AG04449 (cell line): Measurements from ENCODE around the gene EDC4.

Source experiments
- CTCF ChIA-PET: fragments of 350-600 bp; formaldehyde crosslinking; extraction: SDS; loops from one replicate; lab custom pipeline; 2021; ENCODE audit warnings: antibody characterized with exemption; lab: Yijun Ruan, JAX
- POLR2A ChIA-PET: fragments of 400-600, 350-600 bp; formaldehyde crosslinking; extraction: SDS; loops from one replicate; lab custom pipeline; 2020; ENCODE audit warnings: antibody characterized with exemption, inconsistent platforms; lab: Yijun Ruan, JAX
- DNase-seq: peaks from one replicate; pipeline ENCODE4 v3.0.0-alpha.2; 2010; ENCODE audit warnings: low read depth, low spot score
- H3K4me3 ChIP-seq: 2 replicates; pipeline ENCODE4 v1.5.1; 2011; ENCODE audit warnings: low read depth, mild to moderate bottlenecking, control low read depth, low read length
- TF ChIP-seq, protein P1 (sequence below): IDR thresholded peaks from one replicate; pipeline ENCODE4 v1.5.1; 2011; ENCODE audit warnings: mild to moderate bottlenecking, moderate library complexity, low read length, control low read depth, inconsistent platforms; ENCODE audit not compliant: insufficient read depth; ENCODE audit errors: missing control alignments

The EDC4 gene, protein sequence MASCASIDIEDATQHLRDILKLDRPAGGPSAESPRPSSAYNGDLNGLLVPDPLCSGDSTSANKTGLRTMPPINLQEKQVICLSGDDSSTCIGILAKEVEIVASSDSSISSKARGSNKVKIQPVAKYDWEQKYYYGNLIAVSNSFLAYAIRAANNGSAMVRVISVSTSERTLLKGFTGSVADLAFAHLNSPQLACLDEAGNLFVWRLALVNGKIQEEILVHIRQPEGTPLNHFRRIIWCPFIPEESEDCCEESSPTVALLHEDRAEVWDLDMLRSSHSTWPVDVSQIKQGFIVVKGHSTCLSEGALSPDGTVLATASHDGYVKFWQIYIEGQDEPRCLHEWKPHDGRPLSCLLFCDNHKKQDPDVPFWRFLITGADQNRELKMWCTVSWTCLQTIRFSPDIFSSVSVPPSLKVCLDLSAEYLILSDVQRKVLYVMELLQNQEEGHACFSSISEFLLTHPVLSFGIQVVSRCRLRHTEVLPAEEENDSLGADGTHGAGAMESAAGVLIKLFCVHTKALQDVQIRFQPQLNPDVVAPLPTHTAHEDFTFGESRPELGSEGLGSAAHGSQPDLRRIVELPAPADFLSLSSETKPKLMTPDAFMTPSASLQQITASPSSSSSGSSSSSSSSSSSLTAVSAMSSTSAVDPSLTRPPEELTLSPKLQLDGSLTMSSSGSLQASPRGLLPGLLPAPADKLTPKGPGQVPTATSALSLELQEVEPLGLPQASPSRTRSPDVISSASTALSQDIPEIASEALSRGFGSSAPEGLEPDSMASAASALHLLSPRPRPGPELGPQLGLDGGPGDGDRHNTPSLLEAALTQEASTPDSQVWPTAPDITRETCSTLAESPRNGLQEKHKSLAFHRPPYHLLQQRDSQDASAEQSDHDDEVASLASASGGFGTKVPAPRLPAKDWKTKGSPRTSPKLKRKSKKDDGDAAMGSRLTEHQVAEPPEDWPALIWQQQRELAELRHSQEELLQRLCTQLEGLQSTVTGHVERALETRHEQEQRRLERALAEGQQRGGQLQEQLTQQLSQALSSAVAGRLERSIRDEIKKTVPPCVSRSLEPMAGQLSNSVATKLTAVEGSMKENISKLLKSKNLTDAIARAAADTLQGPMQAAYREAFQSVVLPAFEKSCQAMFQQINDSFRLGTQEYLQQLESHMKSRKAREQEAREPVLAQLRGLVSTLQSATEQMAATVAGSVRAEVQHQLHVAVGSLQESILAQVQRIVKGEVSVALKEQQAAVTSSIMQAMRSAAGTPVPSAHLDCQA (N-terminal part only)

DNA sequence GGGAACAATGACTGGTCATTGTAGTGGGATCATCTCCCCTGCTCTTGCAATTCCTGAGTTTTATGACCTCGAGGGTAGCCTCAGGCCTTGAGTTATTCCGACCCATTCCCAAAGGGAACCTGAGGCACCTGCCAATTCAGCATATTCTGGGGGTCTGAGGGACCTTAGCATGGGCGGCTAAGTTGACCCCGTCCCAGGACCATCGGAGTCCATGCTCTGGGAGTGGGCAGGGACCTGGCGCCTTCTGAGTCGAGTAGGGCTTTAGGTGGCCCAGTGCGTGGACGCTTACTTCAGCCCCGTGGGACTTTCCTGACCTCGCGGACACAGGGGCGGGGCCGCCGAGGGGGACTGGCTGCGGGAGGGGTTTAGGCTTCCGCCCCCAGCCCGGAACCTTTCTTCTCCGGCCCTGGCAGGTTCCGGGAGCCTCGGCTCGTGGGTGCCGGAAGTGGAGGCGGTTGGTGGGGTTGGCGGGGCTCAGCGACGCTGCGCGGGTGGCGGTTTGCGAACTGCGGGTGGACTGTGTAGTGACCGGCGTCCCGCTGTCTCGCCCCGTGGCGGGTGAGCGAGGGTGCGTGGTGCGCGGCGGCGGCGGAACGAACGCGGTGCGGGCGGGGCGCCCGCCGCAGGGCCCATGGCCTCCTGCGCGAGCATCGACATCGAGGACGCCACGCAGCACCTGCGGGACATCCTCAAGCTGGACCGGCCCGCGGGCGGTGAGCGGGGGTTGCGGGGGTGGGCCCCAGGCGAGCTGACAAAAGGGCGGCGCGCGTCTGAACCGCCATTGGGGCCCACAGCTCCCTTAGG, at the start of gene EDC4:
EDC4 (plus strand) TSS at position 422 of the 804 bp plus-strand sequence; CDS start at position 632, 210 bp downstream.
- DNase-seq, result peak; percentile 10
- ChIA-PET POLR2A (interaction anchor here (1.0 to 1.2 kb wide), 3 partner anchors 10 to 28 kb away, joined by 3 to 4 read pairs (median 3); no protein-coding TSS in a partner anchor), CTCF (interaction anchor here (0.7 to 4.3 kb wide), 9 partner anchors 10 to 61 kb away, joined by 3 to 67 read pairs (median 5); partner anchors contain the start of gene NRN1L)
- peak within 1 kb of the TSS; percentile 68 for H3K4me3 ChIP-seq
- TF ChIP-seq, protein P1, sequence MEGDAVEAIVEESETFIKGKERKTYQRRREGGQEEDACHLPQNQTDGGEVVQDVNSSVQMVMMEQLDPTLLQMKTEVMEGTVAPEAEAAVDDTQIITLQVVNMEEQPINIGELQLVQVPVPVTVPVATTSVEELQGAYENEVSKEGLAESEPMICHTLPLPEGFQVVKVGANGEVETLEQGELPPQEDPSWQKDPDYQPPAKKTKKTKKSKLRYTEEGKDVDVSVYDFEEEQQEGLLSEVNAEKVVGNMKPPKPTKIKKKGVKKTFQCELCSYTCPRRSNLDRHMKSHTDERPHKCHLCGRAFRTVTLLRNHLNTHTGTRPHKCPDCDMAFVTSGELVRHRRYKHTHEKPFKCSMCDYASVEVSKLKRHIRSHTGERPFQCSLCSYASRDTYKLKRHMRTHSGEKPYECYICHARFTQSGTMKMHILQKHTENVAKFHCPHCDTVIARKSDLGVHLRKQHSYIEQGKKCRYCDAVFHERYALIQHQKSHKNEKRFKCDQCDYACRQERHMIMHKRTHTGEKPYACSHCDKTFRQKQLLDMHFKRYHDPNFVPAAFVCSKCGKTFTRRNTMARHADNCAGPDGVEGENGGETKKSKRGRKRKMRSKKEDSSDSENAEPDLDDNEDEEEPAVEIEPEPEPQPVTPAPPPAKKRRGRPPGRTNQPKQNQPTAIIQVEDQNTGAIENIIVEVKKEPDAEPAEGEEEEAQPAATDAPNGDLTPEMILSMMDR, result no peak

DNA sequence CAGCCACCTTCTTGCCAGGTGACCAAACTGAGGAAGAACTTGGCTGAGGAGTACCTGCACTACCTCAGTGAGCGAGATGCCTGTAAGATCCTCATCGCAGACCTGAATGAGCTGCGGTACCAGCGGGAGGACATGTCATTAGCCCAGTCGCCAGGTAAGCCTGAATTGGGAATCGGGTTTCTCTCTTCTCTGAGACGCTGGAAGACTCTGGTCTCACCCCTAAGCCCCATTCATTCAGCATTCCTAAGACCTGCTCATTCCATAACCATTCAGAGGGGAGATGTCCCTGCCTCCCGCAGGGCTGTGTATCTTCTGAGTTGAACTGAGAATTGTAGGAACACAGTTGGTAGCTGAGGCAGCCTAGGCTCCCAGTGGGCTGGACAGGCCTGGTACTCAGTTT, 47.7 kb upstream of the EDC4 start:
- TF ChIP-seq, protein P1, result no peak
- H3K4me3 ChIP-seq, result no peak overlapping the region
- CTCF ChIA-PET, result interaction anchor here (13.4 kb wide), 1 partner anchor 8 kb away, joined by 181 read pairs; no protein-coding TSS in a partner anchor
- POLR2A ChIA-PET, result no interaction called here
- DNase-seq, result no peak

DNA sequence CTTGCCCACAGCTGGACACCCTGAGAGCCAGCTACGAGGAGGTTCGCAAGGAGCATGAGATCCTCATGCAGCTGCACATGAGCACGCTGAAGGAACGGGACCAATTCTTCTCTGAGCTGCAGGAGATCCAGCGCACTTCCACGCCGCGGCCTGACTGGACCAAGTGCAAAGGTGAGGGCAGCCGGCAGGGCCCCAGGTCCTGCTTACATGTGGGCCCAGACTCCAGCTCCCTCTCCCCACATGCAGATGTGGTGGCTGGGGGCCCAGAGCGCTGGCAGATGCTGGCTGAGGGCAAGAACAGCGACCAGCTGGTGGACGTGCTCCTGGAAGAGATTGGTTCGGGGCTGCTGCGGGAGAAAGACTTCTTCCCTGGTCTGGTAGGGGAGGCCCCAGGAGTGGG, 46.9 kb upstream of the EDC4 start:
- H3K4me3 ChIP-seq, result no peak overlapping the region
- TF ChIP-seq, protein P1, result no peak
- ChIA-PET CTCF (interaction anchor here (2.0 to 13.4 kb wide), 2 partner anchors 9 to 12 kb away, joined by 5 to 181 read pairs; no protein-coding TSS in a partner anchor), POLR2A (no interaction called here)
- DNase-seq, result no peak

DNA sequence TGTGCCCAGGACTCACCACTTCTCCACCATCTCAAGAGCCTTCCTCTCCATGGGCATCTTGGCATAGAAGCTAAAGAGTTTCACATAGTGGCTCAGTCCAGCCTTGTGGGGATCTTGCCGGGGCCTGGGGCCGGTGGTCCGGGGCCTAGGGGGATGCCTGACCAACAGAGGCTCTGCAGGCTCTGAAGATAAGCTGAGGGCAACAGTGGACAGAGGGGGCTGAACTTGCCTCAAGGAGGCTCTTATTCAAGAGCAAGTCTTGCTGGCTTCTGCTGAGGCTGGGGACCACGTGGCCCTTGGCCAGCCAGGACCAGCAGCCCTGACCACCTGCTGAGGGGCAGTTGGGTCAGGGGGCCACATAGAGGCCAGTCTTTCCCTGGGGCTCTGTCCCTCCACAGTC, 44.2 kb upstream of the EDC4 start:
- ChIA-PET POLR2A (interaction anchor here (0.6 kb wide), 1 partner anchor 18 kb away, joined by 3 read pairs; the partner anchor contains the start of gene NUTF2), CTCF (interaction anchor here (2.7 to 13.4 kb wide), 2 partner anchors 11 to 13 kb away, joined by 10 to 181 read pairs; no protein-coding TSS in a partner anchor)
- no peak for DNase-seq
- TF ChIP-seq, protein P1, result no peak
- H3K4me3 ChIP-seq, result no peak overlapping the region

DNA sequence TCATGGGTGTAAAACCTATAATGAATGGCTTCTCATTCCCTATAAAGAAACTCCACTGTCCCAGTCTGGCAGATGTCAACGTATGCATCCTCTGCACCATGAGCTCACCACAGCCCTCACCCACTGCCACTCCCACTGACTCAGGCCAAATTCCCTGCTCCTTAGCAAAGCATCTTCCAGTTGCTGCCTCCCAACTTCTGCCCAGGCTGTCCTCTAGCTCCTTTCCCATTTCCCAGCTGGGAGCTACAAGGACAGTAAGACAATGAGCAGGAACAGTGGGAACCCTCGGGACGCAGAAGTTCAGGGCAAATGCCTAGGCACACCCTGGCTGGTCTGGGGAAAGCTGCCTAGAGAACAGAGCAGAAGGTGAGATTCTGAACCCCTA, 39.8 kb upstream of the EDC4 start:
- TF ChIP-seq, protein P1, result no peak
- DNase-seq, result no peak
- CTCF ChIA-PET, result interaction anchor here (0.6 to 13.4 kb wide), 6 partner anchors 8 to 312 kb away, joined by 5 to 181 read pairs (median 8); no protein-coding TSS in a partner anchor
- H3K4me3 ChIP-seq, result peak overlapping the region; percentile 83
- POLR2A ChIA-PET, result interaction anchor here (1.0 to 1.9 kb wide), 6 partner anchors 12 to 127 kb away, joined by 4 to 8 read pairs (median 6); partner anchors contain the start of genes RANBP10 and TSNAXIP1
